Body of pancreas (tissue), 4 donors: ENCODE data around the gene MEF2B. TPM values are rescaled to one million over a fixed set of nuclear protein-coding genes. Genes with fewer than 3 reads are reported as not detected.
A peak's percentile ranks its signal among the peaks of the same experiment; 100 is the strongest.

ENCODE experiments used
- ATAC-seq: fragments of 150-250 bp; one replicate; pipeline ENCODE4 v1.9.1; 2016
- DNase-seq, 4 donors: peaks; one replicate each; pipeline ENCODE4 v3.0.0-alpha.2; 2019
- H3K27ac ChIP-seq, 4 donors: fragments of 200-600 bp; sonication (generic); 1 replicate in 3 of 4; 2 replicates in 1 of 4; pipeline versions ENCODE4 v1.5.1 to v1.6.1; 2016 to 2019; ENCODE audit warnings: mild to moderate bottlenecking in 1 of 4, mixed read lengths in 1 of 4, moderate library complexity in 1 of 4
- H3K27me3 ChIP-seq, 2 donors: fragments of 200-600 bp; sonication (generic); one replicate each; pipeline ENCODE4 v1.6.0; 2016; ENCODE audit warnings: mild to moderate bottlenecking in 1 of 2
- H3K36me3 ChIP-seq, 2 donors: fragments of 200-600 bp; sonication (generic); replicated peaks in 1 of 2; 2 replicates each; pipeline ENCODE4 v1.5.1; 2016; ENCODE audit warnings: low read depth in 2 of 2; ENCODE audit not compliant: insufficient read depth in 1 of 2
- H3K4me1 ChIP-seq: fragments of 200-600 bp; sonication (generic); one replicate; pipeline ENCODE4 v1.6.0; 2016
- H3K4me3 ChIP-seq, 2 donors: fragments of 200-600 bp; sonication (generic); 1 replicate in 1 of 2; 2 replicates in 1 of 2; pipeline ENCODE4 v1.5.1; 2016 to 2019
- H3K9me3 ChIP-seq, 3 donors: fragments of 200-600 bp; sonication (generic); 1 replicate in 2 of 3; 2 replicates in 1 of 3; pipeline ENCODE4 v1.5.1; 2016
- POLR2A ChIP-seq, 3 donors: fragments of 450-650 bp; IDR thresholded peaks; one replicate each; pipeline ENCODE4 v1.6.1; 2016; ENCODE audit warnings: antibody characterized with exemption in 3 of 3, mild to moderate bottlenecking in 2 of 3
- WGBS, 2 donors: methylation state at CpG; one replicate each; pipeline ENCODE4 v1.1.5; 2017; 5-methylcytosine and 5-hydroxymethylcytosine counted together
- intact Hi-C: fragments of 100-400 bp; cut with DNase I; formaldehyde crosslinking; loops from one replicate; pipeline ENCODE4 v1.15.1; 2023
- total RNA-seq, 2 donors: library from RNA; depleted of rRNA; stranded (reverse); fragments of >200 nt; gene quantifications; one replicate each; pipeline ENCODE4 v1.1.0, GENCODE V29; 2016
- TF ChIP-seq, protein P1 (sequence below), 7 experiments: fragments of 450-650 bp in 4 of 7; fragments of 200-600 bp in 3 of 7; sonication (generic) in 3 of 7; IDR thresholded peaks; one replicate each; pipeline ENCODE4 v1.5.1; 2016 to 2019; ENCODE audit warnings: antibody characterized with exemption in 7 of 7

Gene MEF2B
- total RNA-seq, result not detected

DNA sequence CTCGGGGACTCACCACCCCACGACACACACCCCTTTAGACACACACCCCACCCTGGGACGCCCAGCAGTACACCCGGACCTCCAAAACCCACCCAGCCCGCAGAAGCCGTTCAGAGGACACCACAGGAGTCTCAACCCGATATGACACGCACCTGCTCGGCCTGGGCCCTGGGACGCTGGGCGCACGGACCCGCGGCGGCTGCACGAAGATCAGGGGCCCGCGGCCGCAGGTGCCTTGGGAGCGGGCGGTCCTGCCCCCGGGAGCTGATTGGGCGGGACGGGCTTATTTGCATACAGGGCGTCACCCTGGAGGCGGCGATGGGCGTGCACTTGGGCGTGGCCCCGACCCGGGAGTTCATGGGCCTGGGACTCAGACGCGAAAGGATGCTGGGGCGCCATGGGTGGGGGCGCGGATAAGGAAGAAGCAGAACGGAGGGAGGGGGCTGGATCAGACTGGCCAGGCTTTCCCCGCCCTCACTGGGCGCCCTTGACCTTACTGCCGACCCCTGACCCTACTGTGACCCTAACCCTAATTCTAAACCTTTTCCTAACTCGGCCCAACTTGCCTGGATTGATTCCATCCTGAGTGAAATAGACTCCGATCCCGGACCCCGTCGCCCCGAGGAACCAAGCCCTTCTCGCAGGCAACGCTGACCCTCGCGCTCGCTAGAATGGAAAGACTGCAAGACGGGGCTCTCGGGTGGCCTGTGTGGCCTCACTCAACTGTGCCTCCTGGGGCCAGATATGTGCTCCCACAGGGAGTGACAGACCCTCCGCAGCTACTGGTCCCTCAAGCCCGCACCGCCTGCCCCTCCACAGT, at the start of gene MEF2B:
MEF2B (minus strand) TSS at position 211 of the 820 bp plus-strand sequence. CDS start 19,528 bp downstream, outside the sequence.
- intact Hi-C loops, result no loop called here
- no peaks in the 10 kb centered on the region for H3K36me3 ChIP-seq
- H3K9me3 ChIP-seq, result no peaks in the 10 kb centered on the region
- H3K27ac ChIP-seq, result no peak within 1 kb of the TSS
- peak; percentile 87 for ATAC-seq
- TF ChIP-seq, protein P1, sequence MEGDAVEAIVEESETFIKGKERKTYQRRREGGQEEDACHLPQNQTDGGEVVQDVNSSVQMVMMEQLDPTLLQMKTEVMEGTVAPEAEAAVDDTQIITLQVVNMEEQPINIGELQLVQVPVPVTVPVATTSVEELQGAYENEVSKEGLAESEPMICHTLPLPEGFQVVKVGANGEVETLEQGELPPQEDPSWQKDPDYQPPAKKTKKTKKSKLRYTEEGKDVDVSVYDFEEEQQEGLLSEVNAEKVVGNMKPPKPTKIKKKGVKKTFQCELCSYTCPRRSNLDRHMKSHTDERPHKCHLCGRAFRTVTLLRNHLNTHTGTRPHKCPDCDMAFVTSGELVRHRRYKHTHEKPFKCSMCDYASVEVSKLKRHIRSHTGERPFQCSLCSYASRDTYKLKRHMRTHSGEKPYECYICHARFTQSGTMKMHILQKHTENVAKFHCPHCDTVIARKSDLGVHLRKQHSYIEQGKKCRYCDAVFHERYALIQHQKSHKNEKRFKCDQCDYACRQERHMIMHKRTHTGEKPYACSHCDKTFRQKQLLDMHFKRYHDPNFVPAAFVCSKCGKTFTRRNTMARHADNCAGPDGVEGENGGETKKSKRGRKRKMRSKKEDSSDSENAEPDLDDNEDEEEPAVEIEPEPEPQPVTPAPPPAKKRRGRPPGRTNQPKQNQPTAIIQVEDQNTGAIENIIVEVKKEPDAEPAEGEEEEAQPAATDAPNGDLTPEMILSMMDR (IDR thresholded peaks at IDR 0.05), result no peak
- TF ChIP-seq POLR2A (IDR thresholded peaks at IDR 0.05), result no peak
- 12 to 21% methylated on average over 25 to 56 of the region's 56 CpGs for WGBS, 2 donors
- DNase-seq, result peak; percentile 76 to 85 (median 80)
- H3K4me3 ChIP-seq, result no peak within 1 kb of the TSS
- H3K27me3 ChIP-seq, result no peaks in the 10 kb centered on the region
- H3K4me1 ChIP-seq, result peaks cover 11% of the 10 kb centered on the region

DNA sequence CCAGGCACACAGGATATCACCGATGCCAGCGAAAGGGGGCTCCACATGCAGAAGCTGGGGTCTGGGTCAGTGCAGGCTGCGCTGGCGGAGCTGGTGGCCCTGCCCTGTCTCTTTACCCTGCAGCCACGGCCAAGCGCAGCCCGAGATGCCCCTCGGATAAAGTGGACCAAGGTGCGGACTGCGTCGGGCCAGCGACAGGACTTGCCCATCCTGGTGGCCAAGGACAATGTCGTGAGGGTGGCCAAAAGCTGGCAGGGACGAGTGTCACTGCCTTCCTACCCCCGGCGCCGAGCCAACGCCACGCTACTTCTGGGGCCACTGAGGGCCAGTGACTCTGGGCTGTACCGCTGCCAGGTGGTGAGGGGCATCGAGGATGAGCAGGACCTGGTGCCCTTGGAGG, 48.8 kb upstream of the MEF2B start:
- intact Hi-C loops, result no loop called here
- DNase-seq (no peak), ATAC-seq (no peak)
- no peaks in the 10 kb centered on the region for H3K27me3 ChIP-seq
- whole genome bisulfite sequencing, 2 donors, result 70% methylated on average over 21 of the region's 21 CpGs; no CpG with 5 or more reads in 1 of the 2 donors
- no peaks in the 10 kb centered on the region for H3K4me1 ChIP-seq
- no peak overlapping the region for H3K4me3 ChIP-seq
- H3K36me3 ChIP-seq, result no peaks in the 10 kb centered on the region
- no peaks in the 10 kb centered on the region for H3K9me3 ChIP-seq
- TF ChIP-seq, protein P1 (IDR thresholded peaks at IDR 0.05), result no peak
- no peak for TF ChIP-seq POLR2A (IDR thresholded peaks at IDR 0.05)
- H3K27ac ChIP-seq, result no peak overlapping the region

DNA sequence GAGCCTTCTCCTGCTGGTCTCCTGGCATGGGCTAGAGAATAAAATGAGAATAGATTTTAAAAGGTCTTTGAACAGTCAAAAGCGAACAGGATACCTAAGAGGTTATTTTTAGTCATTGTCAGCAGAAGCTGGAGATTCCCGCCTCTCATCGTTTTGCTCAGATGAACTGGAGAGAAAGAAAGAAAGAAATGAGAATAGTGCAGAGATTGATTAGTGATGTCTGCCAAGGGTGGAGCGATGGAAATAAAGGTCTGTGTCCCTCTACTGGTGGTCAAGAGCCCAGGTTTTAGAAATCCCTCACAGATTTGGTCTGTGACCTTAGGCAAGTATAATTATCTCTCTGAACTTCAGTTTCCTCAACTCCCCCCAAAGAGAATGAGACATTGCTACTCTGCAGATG, 47.0 kb upstream of the MEF2B start:
- Histone ChIP-seq H3K4me3 (no peak overlapping the region), H3K27ac (no peak overlapping the region), H3K9me3 (no peaks in the 10 kb centered on the region), H3K36me3 (no peaks in the 10 kb centered on the region), H3K4me1 (no peaks in the 10 kb centered on the region), H3K27me3 (no peaks in the 10 kb centered on the region)
- no peak for DNase-seq
- ATAC-seq, result no peak
- no peak for TF ChIP-seq POLR2A (IDR thresholded peaks at IDR 0.05)
- TF ChIP-seq, protein P1 (IDR thresholded peaks at IDR 0.05), result no peak
- intact Hi-C loops, result no loop called here
- 52 to 53% methylated on average over 4 of the region's 4 CpGs for WGBS, 2 donors

DNA sequence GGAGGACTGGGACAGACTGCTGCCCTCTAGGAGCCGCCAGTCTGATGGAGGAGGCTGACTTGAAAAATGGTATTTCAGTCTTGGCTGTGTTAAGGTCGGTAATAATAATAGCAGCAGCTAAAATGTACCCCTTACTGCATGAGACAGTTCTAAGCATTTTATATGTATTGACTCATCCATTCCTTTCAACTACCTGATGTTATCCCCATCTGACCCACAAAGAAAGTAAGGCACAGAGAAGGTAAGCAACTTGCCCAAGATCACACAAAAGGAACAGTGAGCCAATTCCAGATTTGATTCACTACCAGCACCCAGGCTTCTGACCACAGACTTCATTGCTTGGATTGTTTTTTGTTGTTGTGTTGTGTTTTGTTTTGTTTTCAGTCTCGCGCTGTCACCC, 45.7 kb upstream of the MEF2B start:
- H3K27ac ChIP-seq, result no peak overlapping the region
- intact Hi-C loops, result no loop called here
- no peaks in the 10 kb centered on the region for H3K9me3 ChIP-seq
- no peak overlapping the region for H3K4me3 ChIP-seq
- H3K36me3 ChIP-seq, result no peaks in the 10 kb centered on the region
- H3K27me3 ChIP-seq, result peaks cover 0 to 3% of the 10 kb centered on the region in 2 donors
- no peaks in the 10 kb centered on the region for H3K4me1 ChIP-seq
- ATAC-seq (no peak), DNase-seq (no peak)
- WGBS, 2 donors, result 69 to 72% methylated on average over 4 of the region's 4 CpGs
- no peak for TF ChIP-seq POLR2A (IDR thresholded peaks at IDR 0.05)
- TF ChIP-seq, protein P1 (IDR thresholded peaks at IDR 0.05), result no peak

DNA sequence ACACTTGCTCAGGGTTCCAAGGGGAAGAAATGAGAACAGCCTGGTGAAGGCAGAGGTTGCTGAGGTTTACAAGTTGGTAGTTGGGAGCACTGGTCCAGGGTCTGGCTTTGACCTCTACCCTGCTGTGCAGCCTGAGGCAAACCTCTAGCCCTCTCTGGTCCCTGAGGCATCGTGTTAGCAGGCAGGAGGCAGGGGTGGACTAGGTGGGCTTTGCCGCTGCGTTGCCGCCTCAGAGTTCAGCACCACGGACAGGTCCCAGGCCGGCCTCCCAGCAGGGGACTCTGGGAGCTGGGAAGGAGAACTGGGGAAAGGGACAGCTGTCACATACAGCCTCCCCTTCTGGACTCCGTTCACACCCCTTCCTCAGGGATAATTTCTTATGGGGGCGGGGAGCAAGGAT, 44.8 kb upstream of the MEF2B start:
- ATAC-seq (no peak), DNase-seq (peak in 3 of 4 donors; percentile 31 to 43 (median 33))
- no peaks in the 10 kb centered on the region for H3K9me3 ChIP-seq
- H3K27me3 ChIP-seq, result peaks cover 0 to 4% of the 10 kb centered on the region in 2 donors
- H3K27ac ChIP-seq, result no peak overlapping the region
- WGBS, 2 donors, result 0 to 2% methylated on average over 2 to 8 of the region's 8 CpGs
- no peak overlapping the region for H3K4me3 ChIP-seq
- no peak for TF ChIP-seq POLR2A (IDR thresholded peaks at IDR 0.05)
- TF ChIP-seq, protein P1 (IDR thresholded peaks at IDR 0.05), result no peak
- H3K36me3 ChIP-seq, result no peaks in the 10 kb centered on the region
- intact Hi-C loops, result no loop called here
- H3K4me1 ChIP-seq, result no peaks in the 10 kb centered on the region
